KMS-11 (cell line): ENCODE measurements around the gene PPP1R36.

Experiments
- H2AFZ ChIP-seq: fragments of 200-600 bp; sonication (generic); 2 replicates; pipeline ENCODE4 v1.6.1; 2016; ENCODE audit warnings: antibody characterized with exemption, mixed run types, low read depth
- H3K27ac ChIP-seq: fragments of 200-600 bp; sonication (generic); 2 replicates; pipeline ENCODE4 v1.6.1; 2016; ENCODE audit warnings: mild to moderate bottlenecking, mixed run types
- H3K27me3 ChIP-seq: fragments of 200-600 bp; sonication (generic); 2 replicates; pipeline ENCODE4 v1.6.1; 2017; ENCODE audit warnings: mild to moderate bottlenecking, low read depth, mixed run types, moderate library complexity; ENCODE audit not compliant: insufficient read depth
- H3K36me3 ChIP-seq: fragments of 200-600 bp; sonication (generic); 2 replicates; pipeline ENCODE4 v1.6.1; 2017; ENCODE audit warnings: mild to moderate bottlenecking, mixed run types; ENCODE audit not compliant: insufficient read depth
- H3K4me1 ChIP-seq: fragments of 200-600 bp; sonication (generic); 2 replicates; pipeline ENCODE4 v1.6.1; 2016; ENCODE audit warnings: mild to moderate bottlenecking, low read depth, mixed run types; ENCODE audit not compliant: poor library complexity, severe bottlenecking
- H3K4me2 ChIP-seq: fragments of 200-600 bp; sonication (generic); 2 replicates; pipeline ENCODE4 v1.7.0; 2016; ENCODE audit warnings: mild to moderate bottlenecking, mixed run types
- H3K4me3 ChIP-seq: fragments of 200-600 bp; sonication (generic); IDR thresholded peaks from 2 replicates; pipeline ENCODE4 v1.6.1; 2017; ENCODE audit warnings: low read depth, low read length, mixed read lengths; ENCODE audit not compliant: insufficient read depth
- H3K79me2 ChIP-seq: fragments of 200-600 bp; sonication (generic); 2 replicates; pipeline ENCODE4 v1.6.1; 2016; ENCODE audit warnings: low read depth, mixed run types; ENCODE audit not compliant: insufficient read depth
- H3K9ac ChIP-seq: fragments of 200-600 bp; sonication (generic); 2 replicates; pipeline ENCODE4 v1.6.1; 2016; ENCODE audit warnings: mild to moderate bottlenecking, mixed run types
- H4K20me1 ChIP-seq: fragments of 200-600 bp; sonication (generic); 2 replicates; pipeline ENCODE4 v1.6.1; 2016; ENCODE audit warnings: mild to moderate bottlenecking, mixed run types; ENCODE audit not compliant: insufficient read depth
- CTCF ChIP-seq: fragments of 200-600 bp; sonication (generic); conservative IDR thresholded peaks from 2 replicates; pipeline ENCODE4 v1.6.1; 2017; ENCODE audit warnings: low read depth, mild to moderate bottlenecking, antibody characterized with exemption, low read length, moderate library complexity, mixed read lengths

PPP1R36 gene

GRCh38 chr14:64638625-64639024 is 88.9 kb downstream of the PPP1R36 start:
- TF ChIP-seq CTCF, result no peak
- Histone ChIP-seq H3K9ac (no peak overlapping the region), H3K27me3 (no peaks in the 10 kb centered on the region), H3K4me2 (no peak overlapping the region), H4K20me1 (no peaks in the 10 kb centered on the region), H3K79me2 (no peaks in the 10 kb centered on the region), H3K27ac (no peak overlapping the region), H2AFZ (no peak overlapping the region), H3K4me3 (no peak overlapping the region), H3K4me1 (peaks cover 27% of the 10 kb centered on the region), H3K36me3 (no peaks in the 10 kb centered on the region)
